GM03348 (cell line): Measurements from ENCODE around the gene NAV3.
"Not testable (repeated sequence)": the region's sequence is repeated elsewhere in the genome, so short reads cannot be mapped to it uniquely, and the experiment has no call there.

Experiments used
- DNase-seq: peaks from one replicate; pipeline ENCODE4 v3.0.0; 2012; ENCODE audit warnings: low spot score

Gene NAV3

GRCh38 chr12:78040111-78040510 lies 209.4 kb downstream of the NAV3 start:
- DNase-seq: no peak

GRCh38 chr12:78050790-78051189 lies 220.1 kb downstream of the NAV3 start:
- DNase-seq: no peak

- DNase-seq: no peak
These were observed 224.9 kb downstream of the NAV3 start for GRCh38 chr12:78055545-78055944.

GRCh38 chr12:78057075-78057474 lies 226.4 kb downstream of the NAV3 start:
- no peak for DNase-seq

DNA sequence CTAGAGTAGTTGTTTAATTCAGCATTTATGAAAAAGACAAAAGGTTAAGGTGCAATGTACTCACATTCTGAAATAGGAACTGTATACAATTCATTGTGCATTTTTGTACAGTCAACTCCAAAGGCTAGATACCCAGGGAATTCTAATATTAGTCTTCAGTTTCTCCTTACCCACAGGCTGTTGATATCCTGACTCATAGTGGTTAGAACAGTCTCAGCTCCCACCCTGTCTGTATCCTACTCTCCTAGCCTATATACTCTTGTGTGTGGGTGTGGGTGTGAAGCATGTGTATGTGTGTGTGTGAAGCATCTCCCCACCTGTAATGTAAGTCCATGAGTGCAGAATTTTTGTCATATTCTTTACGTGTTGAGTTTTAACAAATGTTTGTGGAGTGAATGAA lies 229.5 kb downstream of the NAV3 start:
- peak; percentile 29 for DNase-seq

DNA sequence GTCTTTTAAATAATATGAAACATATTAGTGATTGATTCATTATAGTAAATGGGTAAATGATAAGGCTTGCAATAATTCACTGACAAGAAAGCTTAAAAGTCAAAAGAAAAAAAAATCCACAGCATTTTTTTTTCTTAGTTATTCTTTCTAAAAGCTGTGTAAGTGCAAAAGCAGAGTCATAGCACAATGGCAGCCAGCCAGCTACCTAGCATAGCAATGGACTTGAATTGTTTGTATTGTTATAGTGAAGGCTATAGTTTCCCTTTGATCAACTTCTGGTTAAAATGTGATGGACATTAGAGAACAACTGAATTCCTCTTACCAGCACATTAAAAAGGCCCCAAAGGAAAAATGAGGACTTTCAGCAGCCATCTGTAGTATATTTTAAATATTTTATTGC lies 232.1 kb downstream of the NAV3 start:
- peak; percentile 30 for DNase-seq

DNA sequence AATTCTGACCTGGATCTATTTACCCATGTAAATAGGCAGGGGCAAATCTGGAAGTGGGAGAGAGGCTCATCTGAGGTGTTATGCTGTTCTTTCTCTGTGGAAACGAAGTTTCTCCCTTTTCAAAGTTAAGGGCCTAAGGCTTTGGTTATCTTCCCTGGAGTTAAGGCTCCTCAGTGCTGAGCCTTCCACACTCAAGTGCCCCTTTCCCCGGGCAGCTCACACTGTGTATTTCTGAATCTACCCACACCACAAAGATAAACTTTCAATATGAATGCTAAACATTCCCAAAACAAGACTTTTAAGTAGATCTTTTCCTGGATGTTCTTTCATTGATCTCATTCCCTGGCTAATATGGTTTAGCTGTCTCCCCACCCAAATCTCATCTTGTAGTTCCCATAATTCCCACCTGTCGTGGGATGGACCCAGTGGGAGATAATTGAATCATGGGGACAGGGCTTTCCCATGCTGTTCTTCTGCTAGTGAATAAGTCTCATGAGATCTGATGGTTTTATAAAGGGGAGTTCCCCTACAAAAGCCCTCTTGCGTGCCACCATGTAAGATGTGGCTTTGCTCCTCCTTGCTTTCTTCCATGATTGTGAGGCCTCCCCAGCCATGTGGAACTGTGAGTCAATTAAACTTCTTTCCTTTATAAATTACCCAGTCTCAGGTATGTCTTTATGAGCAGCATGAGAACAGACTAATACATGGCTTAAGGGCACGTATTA lies 251.1 kb downstream of the NAV3 start:
- DNase-seq: no peak

DNA sequence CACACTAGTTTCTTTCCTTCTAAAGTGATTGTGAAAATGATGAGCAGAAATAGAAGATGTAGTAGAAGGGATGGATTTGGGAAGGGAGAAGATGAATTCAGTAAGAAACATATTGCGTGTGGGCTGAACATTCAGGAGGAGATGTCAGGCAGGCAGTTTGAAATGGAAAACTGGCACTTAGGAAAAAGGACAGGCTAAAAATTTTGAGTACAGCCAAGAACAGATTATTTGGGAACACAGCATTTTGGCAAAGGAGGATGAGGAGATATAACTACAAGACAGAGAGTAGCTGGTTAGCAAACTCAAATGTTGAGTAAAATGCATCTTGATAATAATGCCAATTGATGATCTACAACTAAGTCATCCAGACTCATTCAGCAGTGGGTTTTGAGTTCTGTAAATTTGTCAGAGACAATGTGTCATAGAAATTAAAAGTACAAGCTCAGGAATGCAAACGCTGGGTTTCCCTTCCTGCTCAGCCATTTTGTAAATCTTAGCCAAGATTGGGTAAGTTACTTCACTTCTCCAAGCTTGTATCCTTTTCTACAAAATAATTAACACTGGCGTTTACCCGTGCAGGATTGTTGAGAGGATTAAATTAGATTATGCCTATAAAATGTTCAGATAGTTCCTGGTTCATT lies 255.0 kb downstream of the NAV3 start:
- peak; percentile 54 for DNase-seq

GRCh38 chr12:78086553-78087362 lies 256.1 kb downstream of the NAV3 start:
- DNase-seq: no peak

DNA sequence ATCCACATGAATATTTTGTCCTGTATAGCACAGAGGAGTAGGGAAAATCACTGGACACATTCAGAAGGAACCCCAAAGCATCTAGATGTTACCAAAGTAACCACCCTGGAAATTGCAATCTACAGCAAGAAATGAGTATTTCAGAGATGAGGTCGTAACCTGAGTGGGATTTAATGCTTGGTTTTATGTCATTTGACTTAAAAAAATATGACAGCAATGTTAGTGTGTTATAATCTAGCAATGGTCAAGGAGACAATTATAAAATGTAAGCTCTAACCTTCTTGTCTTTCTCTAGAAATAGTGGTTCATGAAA lies 256.6 kb downstream of the NAV3 start:
- DNase-seq: peak; percentile 7

GRCh38 chr12:78088391-78088832 lies 257.7 kb downstream of the NAV3 start:
- no peak for DNase-seq

DNA sequence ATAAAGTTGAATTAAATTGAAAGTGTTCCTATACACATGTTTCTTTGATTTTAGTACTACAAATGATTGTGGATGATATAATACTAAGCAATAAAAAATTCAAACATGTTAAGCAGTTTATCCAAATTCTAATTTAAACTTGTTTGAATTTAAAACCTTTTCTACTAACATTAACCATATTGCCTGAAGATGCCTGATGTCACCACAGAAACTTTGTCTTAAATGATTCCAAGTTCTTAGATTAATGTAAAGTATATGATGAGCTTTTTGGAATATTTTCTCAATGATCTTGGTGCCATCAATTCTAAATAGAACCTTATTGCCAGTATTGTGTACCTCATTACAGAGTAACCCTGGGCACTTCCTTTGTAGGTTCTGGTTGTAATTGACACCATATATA lies 259.6 kb downstream of the NAV3 start:
- no peak for DNase-seq

DNA sequence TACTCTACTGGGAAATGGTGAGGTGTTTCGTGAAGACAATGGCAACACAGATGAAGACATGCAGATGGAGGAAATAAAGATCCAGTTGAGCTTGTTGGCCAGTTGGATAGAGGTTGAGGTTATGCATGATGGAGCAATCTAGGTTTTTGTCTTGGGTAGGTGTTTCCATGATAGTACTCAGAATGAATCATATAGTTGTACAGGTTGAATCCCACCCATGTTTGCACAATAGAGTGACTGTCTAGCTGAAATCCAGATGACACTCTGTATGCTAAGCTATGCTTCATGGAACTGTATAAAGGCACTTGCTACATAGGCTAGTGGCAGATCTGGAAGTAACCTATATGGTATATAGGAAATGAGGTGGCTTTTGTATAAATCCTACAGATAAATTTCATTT lies 264.9 kb downstream of the NAV3 start:
- no peak for DNase-seq

DNA sequence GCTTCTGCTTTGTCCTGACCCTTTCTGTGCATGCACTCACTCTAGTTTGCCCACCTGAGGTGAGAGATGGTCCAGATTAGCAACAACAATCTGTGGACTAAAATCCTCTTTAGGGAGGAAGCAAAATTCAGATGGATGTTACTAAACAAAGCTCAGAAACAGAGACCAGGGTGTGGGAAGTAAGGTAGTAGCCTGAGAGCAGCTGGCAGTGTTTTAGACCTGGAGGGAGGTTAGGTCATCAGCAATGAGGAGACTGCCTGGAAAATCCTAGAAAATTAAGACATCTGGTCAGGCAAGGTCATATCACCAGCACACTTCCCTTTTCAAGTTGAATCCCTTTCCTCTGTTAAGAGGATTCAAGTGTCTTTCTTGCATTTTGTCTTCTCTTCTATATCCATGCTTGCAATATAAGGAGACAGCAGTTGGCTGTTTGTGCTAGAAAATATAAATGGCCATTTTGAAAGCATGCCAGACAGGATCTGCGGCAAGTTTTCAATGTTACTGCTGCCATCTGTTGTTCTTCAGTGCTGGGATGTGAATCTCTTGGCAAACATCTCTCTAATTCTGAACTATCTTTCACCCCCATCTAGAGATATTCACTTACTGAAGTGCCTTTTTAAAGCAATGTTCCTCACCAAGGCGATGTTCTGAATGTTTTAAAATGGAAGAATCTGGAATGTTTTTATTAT lies 266.4 kb downstream of the NAV3 start:
- DNase-seq: peak; percentile 57

DNA sequence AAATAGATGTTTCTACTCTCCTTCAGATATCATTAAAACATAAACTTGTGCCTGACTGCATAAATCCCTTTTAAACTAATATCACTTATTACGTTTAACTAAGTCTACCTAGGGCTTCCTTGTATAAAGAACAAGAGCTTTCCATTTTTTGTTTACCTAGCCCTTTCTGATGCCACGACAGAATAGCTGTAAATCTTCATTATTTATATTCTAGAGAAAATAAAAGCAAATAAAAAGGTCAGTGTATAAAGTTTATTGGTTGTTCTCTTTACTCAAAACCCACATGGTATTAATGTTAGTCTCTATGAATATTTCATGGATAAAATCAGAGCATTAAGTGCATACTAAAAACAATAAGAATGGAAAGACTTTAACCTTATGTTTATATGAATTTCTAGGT lies 269.1 kb downstream of the NAV3 start:
- no peak for DNase-seq

DNA sequence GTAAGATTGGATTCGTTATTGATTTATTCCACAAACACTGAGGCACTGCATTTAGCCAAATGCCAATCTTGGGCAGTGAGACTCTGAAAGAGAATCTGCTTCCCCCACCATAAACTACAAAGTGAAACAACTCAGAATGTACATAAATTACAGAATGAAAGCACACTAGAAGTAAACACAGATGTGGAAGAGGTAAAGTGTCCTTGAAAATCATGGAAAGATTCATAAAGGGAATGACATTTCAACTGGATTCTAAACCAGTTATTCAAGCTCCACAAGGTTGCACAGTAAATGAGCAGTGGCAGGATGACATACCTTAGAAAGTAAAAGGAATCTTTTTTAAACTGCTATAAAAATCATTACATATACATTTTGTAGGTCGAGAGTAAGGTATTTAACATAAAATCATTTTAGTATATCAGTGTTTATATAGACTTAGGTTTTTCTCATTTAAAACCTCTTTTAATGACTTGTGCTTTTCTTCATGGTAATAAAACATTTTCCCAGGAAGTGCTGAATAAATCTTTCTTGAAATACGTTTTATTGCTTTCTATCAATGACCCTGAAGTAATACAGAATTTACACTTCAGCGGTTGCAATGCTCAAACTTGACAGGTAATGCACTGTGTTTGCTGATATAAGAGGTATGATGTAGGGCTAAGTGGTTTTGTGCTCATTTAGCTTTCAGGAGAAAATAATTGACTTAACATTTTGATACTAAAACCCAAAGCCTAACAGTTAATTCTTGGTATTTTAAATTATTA lies 270.6 kb downstream of the NAV3 start:
- DNase-seq: no peak

DNA sequence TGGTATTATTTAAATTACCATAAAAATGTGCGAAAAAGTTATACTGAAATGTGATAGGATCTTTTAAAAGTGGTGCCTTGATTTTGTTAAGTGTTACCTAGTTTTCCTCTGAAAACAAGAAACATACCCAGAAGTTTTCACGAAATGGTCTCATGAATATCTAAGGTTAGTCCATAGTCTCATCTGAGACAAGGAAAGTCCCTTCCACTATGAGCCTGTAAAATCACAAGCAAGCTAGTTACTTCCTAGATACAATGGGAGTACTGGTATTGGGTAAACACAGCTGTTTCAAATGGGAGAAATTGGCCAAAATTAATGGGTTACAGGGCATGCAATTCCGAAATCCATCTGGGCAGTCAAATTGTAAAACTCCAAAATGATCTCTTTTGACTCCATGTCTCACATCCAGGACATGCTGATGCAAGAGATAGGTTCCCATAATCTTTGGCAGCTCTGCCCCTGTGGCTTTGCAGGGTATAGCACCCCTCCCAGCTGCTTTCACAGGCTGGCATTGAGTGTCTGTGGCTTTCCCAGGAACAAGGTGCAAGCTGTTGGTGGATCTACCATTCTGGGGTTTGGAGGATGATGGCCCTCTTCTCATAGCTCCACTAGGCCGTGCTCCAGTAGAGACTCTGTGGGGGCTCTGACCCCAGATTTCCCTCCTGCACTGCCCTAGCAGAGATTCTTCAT lies 271.4 kb downstream of the NAV3 start:
- DNase-seq: no peak

DNA sequence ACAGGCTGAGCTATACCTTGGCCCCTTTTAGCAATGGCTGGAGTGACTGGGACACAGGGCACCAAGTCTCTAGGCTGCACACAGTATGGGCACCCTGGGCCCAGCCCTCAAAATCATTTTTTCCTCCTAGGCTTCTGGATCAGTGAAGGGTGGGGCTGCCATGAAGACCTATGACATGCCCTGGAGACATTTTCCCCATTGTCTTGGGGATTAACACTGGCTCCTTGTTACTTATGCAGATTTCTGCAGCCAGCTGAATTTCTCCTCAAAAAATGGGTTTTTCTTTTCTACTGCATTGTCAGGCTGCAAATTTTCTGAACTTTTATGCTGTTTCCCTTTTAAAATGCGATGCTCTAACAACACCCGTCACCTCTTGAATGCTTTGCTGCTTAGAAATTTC lies 272.1 kb downstream of the NAV3 start:
- DNase-seq: not testable (repeated sequence)

DNA sequence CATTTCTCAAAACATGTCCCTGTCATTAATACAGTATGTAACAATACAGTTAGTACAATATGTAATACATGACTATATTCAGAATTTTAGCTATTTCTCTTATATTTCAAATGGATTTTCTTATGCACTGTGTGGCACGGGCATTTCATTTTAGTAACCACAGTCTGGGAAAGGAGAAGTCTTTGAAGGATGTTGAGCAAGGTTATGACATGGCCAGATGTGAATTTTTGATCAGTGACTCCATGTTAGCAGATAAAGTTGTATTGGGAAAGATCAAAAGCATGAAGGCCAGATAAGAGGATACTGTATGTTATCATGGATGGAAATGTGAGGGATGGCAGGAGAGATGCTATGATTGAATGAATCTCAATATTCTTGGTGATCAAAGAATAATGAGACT lies 285.2 kb downstream of the NAV3 start:
- no peak for DNase-seq

GRCh38 chr12:78118036-78118435 lies 287.3 kb downstream of the NAV3 start:
- DNase-seq: no peak

DNA sequence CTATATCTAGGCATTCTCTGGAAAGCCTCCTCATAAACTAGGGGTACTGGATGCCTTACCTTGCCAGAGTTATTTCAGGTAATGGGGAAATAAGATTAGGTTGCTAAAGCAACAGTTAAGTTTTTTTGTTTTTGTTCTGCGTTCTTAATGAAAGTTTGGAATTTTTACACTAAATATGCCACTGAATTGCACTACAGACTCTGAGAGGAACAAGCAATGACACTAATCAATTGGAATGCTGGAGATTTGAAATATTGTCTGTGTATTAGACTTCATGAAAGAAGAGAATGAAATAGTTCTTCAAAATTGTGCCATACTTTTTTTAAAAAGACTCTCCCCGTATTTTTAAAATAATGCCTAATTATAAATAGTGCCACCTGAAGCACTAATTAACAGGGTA lies 287.8 kb downstream of the NAV3 start:
- DNase-seq: peak; percentile 42
